ENCODE data around the gene ABCB11.

ABCB11 gene
- long read RNA-seq = 0 reads

GRCh38 chr2:169031202-169031601, at the start of gene ABCB11:
ABCB11 (minus strand) TSS chr2:169031324; CDS start chr2:169018125, 13,199 bp downstream.
- no peak for DNase-seq (ENCODE audit: low read depth in 1 of 2, low spot score in 1 of 2)
- Histone ChIP-seq H3K4me3 (replicated peaks; ENCODE audit: insufficient read depth, low read length) (no peak within 1 kb of the TSS), H3K27ac (replicated peaks) (no peak within 1 kb of the TSS), H3K27me3 (ENCODE audit: insufficient read depth, poor library complexity, severe bottlenecking) (no peaks in the 10 kb centered on the region)
- TF ChIP-seq CTCF (IDR thresholded peaks at IDR 0.05; ENCODE audit: insufficient read depth, low read length) = no peak
- TF ChIP-seq, protein P1, sequence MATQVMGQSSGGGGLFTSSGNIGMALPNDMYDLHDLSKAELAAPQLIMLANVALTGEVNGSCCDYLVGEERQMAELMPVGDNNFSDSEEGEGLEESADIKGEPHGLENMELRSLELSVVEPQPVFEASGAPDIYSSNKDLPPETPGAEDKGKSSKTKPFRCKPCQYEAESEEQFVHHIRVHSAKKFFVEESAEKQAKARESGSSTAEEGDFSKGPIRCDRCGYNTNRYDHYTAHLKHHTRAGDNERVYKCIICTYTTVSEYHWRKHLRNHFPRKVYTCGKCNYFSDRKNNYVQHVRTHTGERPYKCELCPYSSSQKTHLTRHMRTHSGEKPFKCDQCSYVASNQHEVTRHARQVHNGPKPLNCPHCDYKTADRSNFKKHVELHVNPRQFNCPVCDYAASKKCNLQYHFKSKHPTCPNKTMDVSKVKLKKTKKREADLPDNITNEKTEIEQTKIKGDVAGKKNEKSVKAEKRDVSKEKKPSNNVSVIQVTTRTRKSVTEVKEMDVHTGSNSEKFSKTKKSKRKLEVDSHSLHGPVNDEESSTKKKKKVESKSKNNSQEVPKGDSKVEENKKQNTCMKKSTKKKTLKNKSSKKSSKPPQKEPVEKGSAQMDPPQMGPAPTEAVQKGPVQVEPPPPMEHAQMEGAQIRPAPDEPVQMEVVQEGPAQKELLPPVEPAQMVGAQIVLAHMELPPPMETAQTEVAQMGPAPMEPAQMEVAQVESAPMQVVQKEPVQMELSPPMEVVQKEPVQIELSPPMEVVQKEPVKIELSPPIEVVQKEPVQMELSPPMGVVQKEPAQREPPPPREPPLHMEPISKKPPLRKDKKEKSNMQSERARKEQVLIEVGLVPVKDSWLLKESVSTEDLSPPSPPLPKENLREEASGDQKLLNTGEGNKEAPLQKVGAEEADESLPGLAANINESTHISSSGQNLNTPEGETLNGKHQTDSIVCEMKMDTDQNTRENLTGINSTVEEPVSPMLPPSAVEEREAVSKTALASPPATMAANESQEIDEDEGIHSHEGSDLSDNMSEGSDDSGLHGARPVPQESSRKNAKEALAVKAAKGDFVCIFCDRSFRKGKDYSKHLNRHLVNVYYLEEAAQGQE (IDR thresholded peaks at IDR 0.05; ENCODE audit: insufficient replicate concordance, low read depth) = no peak
- TF ChIP-seq POLR2AphosphoS5 (IDR thresholded peaks at IDR 0.05; ENCODE audit: low read depth) = no peak
- TF ChIP-seq GABPA (IDR thresholded peaks at IDR 0.05; ENCODE audit: low read depth) = no peak
- TF ChIP-seq SPI1 (IDR thresholded peaks at IDR 0.05; ENCODE audit: borderline replicate concordance, low read depth) = no peak

GRCh38 chr2:169080250-169081069, 49.3 kb upstream of the ABCB11 start:
- H3K4me3 ChIP-seq (replicated peaks; ENCODE audit: insufficient read depth, low read length) = no peak overlapping the region
- DNase-seq (ENCODE audit: low read depth in 1 of 2, low spot score in 1 of 2) = peak in 1 of 2 experiments; percentile 77
- TF ChIP-seq SPI1 (IDR thresholded peaks at IDR 0.05; ENCODE audit: borderline replicate concordance, low read depth) (peak; percentile 99), CTCF (IDR thresholded peaks at IDR 0.05; ENCODE audit: insufficient read depth, low read length) (no peak)
- H3K27me3 ChIP-seq (ENCODE audit: insufficient read depth, poor library complexity, severe bottlenecking) = no peaks in the 10 kb centered on the region
- H3K27ac ChIP-seq (replicated peaks) = peak overlapping the region; percentile 31; the same call in 1 of the 2 replicates

GRCh38 chr2:169077674-169078240, 46.6 kb upstream of the ABCB11 start:
- no peak overlapping the region for H3K4me3 ChIP-seq (replicated peaks; ENCODE audit: insufficient read depth, low read length)
- no peak overlapping the region for H3K27ac ChIP-seq (replicated peaks)
- no peak for TF ChIP-seq GABPA (IDR thresholded peaks at IDR 0.05; ENCODE audit: low read depth)
- TF ChIP-seq SPI1 (IDR thresholded peaks at IDR 0.05; ENCODE audit: borderline replicate concordance, low read depth) = no peak
- TF ChIP-seq POLR2AphosphoS5 (IDR thresholded peaks at IDR 0.05; ENCODE audit: low read depth) = no peak
- TF ChIP-seq CTCF (IDR thresholded peaks at IDR 0.05; ENCODE audit: insufficient read depth, low read length) = no peak
- no peak for DNase-seq (ENCODE audit: low read depth in 1 of 2, low spot score in 1 of 2)
- H3K27me3 ChIP-seq (ENCODE audit: insufficient read depth, poor library complexity, severe bottlenecking) = no peaks in the 10 kb centered on the region

DNA sequence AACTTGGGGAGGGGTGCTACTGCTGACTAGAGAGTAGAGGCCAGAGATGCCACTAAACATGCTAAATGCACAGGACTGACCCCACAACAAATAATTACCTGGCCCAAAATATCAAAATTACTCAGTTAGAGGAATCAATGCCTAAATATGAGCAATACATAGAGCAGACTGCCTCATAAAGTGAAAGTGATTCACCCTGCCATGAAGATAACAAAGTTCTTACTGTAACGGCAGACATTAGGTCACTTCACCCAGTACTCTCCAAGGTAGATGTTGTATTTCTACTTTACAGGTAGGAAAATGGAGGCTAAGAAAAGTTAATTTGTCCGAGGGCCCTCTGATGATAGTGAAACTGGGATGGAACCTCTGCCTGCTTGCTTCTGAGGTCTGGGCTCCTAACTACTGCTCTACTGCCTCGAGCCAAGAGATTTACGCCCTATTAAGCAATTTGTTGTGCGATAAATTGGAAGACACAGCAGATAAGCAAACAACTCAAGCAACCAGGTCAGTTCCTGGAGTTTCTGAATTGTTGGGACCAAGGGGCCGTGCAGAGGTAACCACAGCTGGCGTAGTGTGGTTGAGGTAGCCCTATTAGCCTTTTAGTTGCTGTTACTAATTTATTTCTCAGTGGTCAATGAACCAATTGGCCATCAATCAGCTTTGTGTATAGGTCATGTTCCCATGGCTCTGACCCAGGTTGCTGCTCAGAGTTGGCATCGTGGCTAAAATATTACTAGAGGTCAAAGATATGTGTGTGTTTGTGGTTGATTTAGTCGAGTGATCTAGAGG, 43.0 kb upstream of the ABCB11 start:
- TF ChIP-seq CTCF (IDR thresholded peaks at IDR 0.05; ENCODE audit: insufficient read depth, low read length) (no peak), GABPA (IDR thresholded peaks at IDR 0.05; ENCODE audit: low read depth) (no peak), SPI1 (IDR thresholded peaks at IDR 0.05; ENCODE audit: borderline replicate concordance, low read depth) (no peak)
- TF ChIP-seq, protein P1 (IDR thresholded peaks at IDR 0.05; ENCODE audit: insufficient replicate concordance, low read depth) = no peak
- Histone ChIP-seq H3K27me3 (ENCODE audit: insufficient read depth, poor library complexity, severe bottlenecking) (no peaks in the 10 kb centered on the region), H3K27ac (replicated peaks) (peak overlapping the region; percentile 94), H3K4me3 (replicated peaks; ENCODE audit: insufficient read depth, low read length) (no peak overlapping the region)
- no peak for DNase-seq (ENCODE audit: low read depth in 1 of 2, low spot score in 1 of 2)
